Activated CD4-positive, alpha-beta T cell treated with anti-CD3 and anti-CD28 coated beads, Interleukin-2, amount 50 U/mL, for 48 hours (primary cell): ENCODE measurements around the gene FHIP1A.

Source experiments
- DNase-seq, 2 experiments: peaks; one replicate each; pipeline ENCODE4 v3.0.0-alpha.2; 2020

The FHIP1A gene

GRCh38 chr4:151418385-151418784 lies 9.4 kb downstream of the FHIP1A start:
- no peak for DNase-seq

- no peak for DNase-seq
These were observed 9.9 kb downstream of the FHIP1A start for GRCh38 chr4:151418856-151419255.

GRCh38 chr4:151420250-151420807 lies 11.4 kb downstream of the FHIP1A start:
- DNase-seq: no peak

- DNase-seq: no peak
These were observed 13.9 kb downstream of the FHIP1A start for GRCh38 chr4:151422854-151423253.

GRCh38 chr4:151426513-151426912 lies 17.5 kb downstream of the FHIP1A start:
- no peak for DNase-seq

- DNase-seq: no peak
These were observed 18.3 kb downstream of the FHIP1A start for GRCh38 chr4:151427266-151427665.

DNA sequence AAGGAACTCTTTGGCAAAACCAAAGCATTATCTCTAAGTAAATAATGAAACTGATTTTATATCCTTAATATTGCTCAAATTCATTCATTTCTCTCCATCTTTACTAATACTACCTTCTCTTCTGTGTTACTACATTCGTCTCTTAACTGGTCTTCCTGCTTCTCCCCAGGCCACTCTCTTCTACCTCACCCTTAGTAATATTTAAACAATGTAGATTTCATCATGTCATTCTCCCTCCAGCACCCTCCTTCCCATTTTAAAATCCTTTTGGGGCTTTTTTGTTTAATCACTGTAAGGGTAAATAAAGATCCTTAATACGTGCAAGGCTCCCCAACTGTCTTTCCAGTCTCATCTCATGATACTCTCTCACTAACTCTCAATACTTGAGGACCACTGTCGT lies 19.4 kb downstream of the FHIP1A start:
- DNase-seq: no peak

- DNase-seq: no peak
These were observed 21.1 kb downstream of the FHIP1A start for GRCh38 chr4:151429957-151430570.

DNA sequence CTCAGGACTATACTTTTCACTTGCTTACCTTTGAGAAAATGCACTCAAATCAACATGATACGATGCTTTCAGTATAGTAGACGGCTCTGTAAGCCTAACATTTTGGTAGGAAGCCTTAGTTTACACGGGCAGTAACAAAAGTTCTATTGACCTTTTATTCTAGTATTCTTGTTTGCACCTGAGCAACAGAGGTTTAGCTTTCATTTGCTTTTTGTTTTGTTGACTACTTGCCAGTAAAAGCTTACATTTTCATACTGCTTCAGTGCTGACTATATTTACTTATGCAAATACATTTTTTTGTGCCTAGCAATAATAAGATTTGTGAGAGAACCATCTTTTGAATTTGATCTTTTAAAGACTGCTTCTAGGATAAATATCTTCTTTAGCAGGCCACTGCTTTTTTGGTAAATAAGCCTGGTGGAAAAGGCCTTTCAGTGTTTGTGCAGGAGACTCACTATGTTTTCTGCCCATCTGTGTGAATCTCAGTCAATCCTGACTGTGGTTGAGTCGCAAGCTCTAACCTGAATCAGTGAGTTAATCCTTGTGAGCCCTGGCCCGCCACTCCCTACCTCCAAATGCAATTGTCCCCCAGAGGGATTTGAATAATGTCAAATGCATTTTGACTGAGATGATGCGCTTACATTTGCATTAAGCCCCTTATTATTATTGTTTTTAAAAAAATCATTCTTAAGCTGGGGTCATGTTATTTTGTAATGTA lies 21.9 kb downstream of the FHIP1A start:
- DNase-seq: no peak

GRCh38 chr4:151431728-151432127 lies 22.8 kb downstream of the FHIP1A start:
- no peak for DNase-seq

DNA sequence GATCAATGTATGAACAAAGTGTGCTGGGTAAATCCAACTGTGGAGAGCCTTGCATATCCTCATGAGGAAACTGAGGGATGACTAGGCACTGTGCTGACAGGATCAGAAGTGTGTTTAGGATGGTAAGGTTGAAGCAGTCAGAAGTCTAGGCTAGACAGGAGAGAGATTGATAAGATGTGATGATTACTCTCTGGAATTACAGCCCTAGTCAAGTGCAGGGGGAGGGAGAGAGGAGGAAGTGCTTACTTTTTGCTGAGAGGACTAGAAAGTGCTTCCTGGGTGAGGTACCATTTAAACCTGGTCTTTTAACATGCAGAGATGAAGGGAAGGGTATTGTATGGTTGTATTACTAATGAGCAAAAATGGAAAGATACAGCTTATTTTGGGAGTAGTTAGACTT lies 23.7 kb downstream of the FHIP1A start:
- no peak for DNase-seq

- DNase-seq: no peak
These were observed 25.3 kb downstream of the FHIP1A start for GRCh38 chr4:151434183-151434860.

DNA sequence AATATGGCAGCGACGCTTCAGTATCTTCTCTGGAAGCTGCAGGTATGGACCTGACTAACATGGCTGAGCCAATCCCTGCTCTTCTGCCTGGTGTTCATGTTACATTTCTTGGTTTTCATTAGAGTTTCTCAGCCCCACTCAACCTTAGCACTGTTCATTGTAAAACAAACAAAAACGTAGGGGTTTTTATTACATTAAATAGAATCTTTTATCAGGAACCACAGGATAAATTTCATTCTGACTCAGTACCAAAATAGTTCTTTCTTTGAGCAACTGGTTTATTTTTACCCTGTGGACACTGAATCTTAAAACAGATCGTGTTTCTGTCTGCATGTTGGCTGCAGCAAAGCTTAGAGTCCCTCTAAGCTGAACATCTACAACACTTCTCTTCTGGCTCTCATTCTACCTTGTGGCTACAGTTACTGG lies 27.1 kb downstream of the FHIP1A start:
- DNase-seq: no peak

DNA sequence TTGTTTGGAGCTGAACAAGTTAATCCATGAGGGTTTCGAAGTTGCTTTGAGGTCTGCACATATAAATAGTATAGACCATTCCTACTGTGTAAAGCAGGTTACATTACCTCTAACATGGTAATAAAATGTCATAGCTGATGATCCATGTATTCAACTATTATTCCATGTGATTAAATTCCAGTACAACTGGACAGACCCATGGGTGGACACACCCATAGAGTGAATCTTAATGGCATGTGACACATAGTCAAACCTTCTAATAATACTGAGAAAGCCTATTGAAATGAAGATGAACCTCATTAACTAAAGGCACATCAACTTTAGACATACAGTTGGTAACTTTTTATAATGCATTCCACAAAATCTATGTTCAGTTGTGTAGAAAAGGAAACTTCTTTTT lies 28.5 kb downstream of the FHIP1A start:
- DNase-seq: no peak

DNA sequence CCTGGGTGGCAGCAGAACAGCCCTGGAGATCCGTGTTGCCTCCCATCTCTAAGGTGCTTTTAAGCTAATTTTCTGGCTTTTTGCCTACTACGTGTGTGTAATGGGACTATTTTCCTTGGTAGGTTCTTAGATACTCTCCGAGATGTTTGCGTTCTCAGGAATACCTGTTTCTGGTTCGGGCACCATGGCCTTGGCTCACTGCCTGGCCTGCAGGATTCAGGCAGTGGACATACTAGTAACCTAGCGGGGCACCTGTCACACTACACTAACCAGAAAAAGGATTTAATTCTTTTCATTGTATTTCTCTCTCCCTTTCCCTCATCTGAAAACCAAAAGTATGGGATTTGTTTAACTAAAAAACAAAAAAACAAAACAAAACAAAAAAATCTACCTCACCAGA lies 29.2 kb downstream of the FHIP1A start:
- no peak for DNase-seq

- no peak for DNase-seq
These were observed 30.3 kb downstream of the FHIP1A start for GRCh38 chr4:151439320-151439719.

- DNase-seq: no peak
These were observed 33.0 kb downstream of the FHIP1A start for GRCh38 chr4:151442002-151442401.

DNA sequence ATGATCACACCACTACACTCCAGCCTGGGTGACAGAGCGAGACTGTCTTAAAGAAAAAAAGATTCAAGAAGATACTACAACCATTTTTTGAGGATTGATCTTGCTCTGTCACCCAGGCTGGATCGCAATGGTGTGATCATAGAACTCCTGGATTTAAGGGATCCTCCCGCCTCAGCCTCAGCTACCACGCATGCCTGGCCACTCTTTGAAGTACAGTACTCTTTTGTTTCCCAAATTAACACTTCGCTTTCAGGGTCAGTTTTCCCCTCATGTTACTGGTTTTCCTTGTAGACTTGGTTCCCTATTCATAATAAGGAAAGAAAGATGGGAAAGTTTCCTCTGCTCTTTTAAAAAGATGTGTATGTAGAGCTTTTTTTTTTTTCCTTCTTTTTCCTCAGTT lies 34.3 kb downstream of the FHIP1A start:
- DNase-seq: no peak

DNA sequence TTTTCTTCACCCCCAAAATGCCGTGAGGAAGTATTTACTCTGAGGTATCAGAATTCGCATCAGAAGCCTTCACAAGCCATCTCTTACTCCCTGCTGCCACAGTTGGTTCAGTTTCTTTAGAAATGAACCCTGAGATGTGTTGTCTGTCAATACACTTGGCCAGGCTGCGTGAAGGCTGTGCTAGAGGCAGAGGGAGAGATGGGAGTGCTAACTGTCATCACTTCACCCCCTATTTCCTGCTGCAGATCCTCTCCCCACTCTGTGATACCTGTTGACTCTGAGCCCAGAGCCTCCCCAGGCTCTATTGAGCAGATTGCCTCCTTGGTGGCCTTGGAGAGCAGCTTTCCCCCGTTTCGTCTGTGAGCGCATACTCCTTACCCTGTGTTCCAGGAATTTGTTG lies 34.8 kb downstream of the FHIP1A start:
- no peak for DNase-seq

DNA sequence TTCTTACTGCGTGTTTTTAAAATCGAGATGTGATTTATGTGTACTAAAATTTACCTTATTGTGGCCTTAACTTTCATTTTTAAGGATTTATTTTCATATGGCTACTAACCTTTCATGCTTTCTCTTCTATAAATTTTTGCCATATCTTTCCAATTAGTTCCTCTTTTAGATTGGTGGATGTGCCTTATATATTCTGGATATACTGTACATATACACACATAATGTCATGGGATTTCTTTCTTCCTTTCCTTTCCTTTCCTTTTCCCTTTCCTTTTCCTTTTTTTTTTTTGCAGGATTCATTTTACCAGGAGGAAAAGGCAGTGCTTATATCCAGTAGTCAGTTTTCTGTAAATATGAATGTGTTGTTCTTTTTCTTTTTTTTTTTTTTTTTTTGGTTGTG lies 37.2 kb downstream of the FHIP1A start:
- no peak for DNase-seq

DNA sequence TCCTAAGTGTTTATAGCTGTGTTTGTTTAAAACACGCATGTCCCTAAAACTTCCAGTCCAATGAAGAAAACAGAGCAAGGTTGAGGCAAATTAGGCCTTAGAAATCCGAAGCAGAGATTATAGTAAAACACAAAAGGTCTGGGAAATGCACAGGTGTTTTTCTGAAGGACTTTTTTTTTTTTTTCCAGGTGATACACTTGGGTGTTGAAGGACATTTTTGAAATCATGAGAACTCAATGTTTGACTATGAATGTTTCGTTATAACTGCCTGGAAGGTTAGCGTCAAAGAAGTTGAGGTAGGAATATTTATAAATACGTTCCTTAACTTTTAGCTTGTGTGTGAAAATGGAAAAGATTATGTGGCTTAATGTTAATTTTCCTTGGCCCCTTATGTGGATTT lies 45.5 kb downstream of the FHIP1A start:
- no peak for DNase-seq

GRCh38 chr4:151455212-151455611 lies 46.2 kb downstream of the FHIP1A start:
- no peak for DNase-seq

DNA sequence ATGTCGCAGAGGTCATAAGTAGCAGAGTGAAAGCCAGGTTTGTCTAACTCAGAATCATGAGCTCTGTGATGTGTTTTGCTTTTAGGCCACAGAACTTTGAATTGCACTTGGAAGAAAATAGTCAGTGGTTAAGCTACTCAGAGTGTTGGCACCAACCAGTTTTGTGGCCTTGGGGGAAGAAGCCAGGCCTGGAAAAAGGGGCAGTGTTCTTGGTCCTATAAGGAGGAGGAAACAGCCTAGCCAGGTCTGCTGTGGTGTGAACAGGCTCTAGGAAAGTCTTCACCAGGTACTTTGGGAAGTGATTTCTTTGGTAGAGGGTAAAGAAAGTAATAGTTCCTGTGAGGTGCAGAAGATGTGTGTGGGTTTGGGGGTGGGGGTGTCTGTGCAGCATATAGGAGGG lies 49.2 kb downstream of the FHIP1A start:
- no peak for DNase-seq
